HG03175 (cell line): Measurements from ENCODE around the gene MED31.
A peak's percentile ranks its signal among the peaks of the same experiment; 100 is the strongest.
"Not testable (repeated sequence)": the region's sequence is repeated elsewhere in the genome, so short reads cannot be mapped to it uniquely, and the experiment has no call there.

Experiments
- ATAC-seq: cut with Tn5 transposase; IDR thresholded peaks from one replicate; pipeline ENCODE4 v1.9.1; 2021; ENCODE audit warnings: mild to moderate bottlenecking, moderate library complexity; ENCODE audit not compliant: unreplicated experiment

The MED31 gene

GRCh38 chr17:6651354-6651918 lies at the start of gene MED31, which contains the start of gene C17orf100:
Gene MED31, minus strand, starts transcription at chr17:6651605. Its CDS starts 77 bp downstream, at chr17:6651528.
Gene C17orf100, plus strand, starts transcription at chr17:6651762. Its CDS starts 152 bp downstream, at chr17:6651914.
- ATAC-seq = peak; percentile 92

GRCh38 chr17:6700948-6701307 lies 49.5 kb upstream of the MED31 start:
- ATAC-seq = no peak

- ATAC-seq = no peak
These were observed 48.9 kb upstream of the MED31 start for GRCh38 chr17:6699997-6700947.

- ATAC-seq = no peak
These were observed 46.6 kb upstream of the MED31 start for GRCh38 chr17:6698004-6698403.

GRCh38 chr17:6696906-6697305 lies 45.5 kb upstream of the MED31 start:
- ATAC-seq = no peak

- no peak for ATAC-seq
These were observed 44.2 kb upstream of the MED31 start for GRCh38 chr17:6695565-6695964.

- ATAC-seq = no peak
These were observed 43.6 kb upstream of the MED31 start for GRCh38 chr17:6695051-6695450.

- not testable (repeated sequence) for ATAC-seq
These were observed 40.6 kb upstream of the MED31 start for GRCh38 chr17:6691958-6692357.

- ATAC-seq = no peak
These were observed 40.1 kb upstream of the MED31 start for GRCh38 chr17:6691546-6691945.

GRCh38 chr17:6690641-6691040 lies 39.2 kb upstream of the MED31 start:
- no peak for ATAC-seq

- ATAC-seq = no peak
These were observed 37.5 kb upstream of the MED31 start for GRCh38 chr17:6688944-6689343.

GRCh38 chr17:6686026-6686425 lies 34.6 kb upstream of the MED31 start:
- no peak for ATAC-seq

GRCh38 chr17:6684881-6685767 lies 33.7 kb upstream of the MED31 start:
- no peak for ATAC-seq

- ATAC-seq = no peak
These were observed 33.0 kb upstream of the MED31 start for GRCh38 chr17:6684460-6684783.

- ATAC-seq = no peak
These were observed 32.5 kb upstream of the MED31 start for GRCh38 chr17:6683730-6684459.

- no peak for ATAC-seq
These were observed 31.8 kb upstream of the MED31 start for GRCh38 chr17:6683081-6683684.

GRCh38 chr17:6682339-6682738 lies 30.9 kb upstream of the MED31 start:
- no peak for ATAC-seq

GRCh38 chr17:6681671-6682070 lies 30.3 kb upstream of the MED31 start:
- ATAC-seq = no peak

- no peak for ATAC-seq
These were observed 29.8 kb upstream of the MED31 start for GRCh38 chr17:6681176-6681575.

- ATAC-seq = no peak
These were observed 27.8 kb upstream of the MED31 start for GRCh38 chr17:6679241-6679640.
